DMS153 treated with DMSO at 0.1 percent for 48 hours (cell line): ENCODE data around the gene SAXO1.
"Not testable (repeated sequence)": the region's sequence is repeated elsewhere in the genome, so short reads cannot be mapped to it uniquely, and the experiment has no call there.

Source experiments
- DNase-seq: peaks from one replicate; lab custom pipeline; 2025; ENCODE audit not compliant: unreplicated experiment; lab: John Stamatoyannopoulos, UW

SAXO1 gene

DNA sequence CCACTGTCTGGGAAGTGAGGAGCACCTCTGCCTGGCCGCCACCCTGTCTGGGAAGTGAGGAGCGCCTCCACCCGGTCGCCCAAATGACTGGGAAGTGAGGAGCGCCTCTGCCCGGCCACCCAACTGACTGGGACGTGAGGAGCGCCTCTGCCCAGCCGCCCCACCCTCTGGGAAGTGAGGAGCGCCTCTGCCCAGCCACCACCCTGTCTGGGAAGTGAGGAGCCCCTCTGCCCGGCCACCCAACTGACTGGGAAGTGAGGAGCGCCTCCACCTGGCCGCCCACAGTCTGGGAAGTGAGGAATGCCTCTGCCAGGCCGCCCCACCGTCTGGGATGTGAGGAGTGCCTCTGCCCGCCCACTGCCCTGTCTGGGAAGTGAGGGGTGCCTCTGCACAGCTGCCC lies 32.9 kb downstream of the SAXO1 start:
- no peak for DNase-seq

DNA sequence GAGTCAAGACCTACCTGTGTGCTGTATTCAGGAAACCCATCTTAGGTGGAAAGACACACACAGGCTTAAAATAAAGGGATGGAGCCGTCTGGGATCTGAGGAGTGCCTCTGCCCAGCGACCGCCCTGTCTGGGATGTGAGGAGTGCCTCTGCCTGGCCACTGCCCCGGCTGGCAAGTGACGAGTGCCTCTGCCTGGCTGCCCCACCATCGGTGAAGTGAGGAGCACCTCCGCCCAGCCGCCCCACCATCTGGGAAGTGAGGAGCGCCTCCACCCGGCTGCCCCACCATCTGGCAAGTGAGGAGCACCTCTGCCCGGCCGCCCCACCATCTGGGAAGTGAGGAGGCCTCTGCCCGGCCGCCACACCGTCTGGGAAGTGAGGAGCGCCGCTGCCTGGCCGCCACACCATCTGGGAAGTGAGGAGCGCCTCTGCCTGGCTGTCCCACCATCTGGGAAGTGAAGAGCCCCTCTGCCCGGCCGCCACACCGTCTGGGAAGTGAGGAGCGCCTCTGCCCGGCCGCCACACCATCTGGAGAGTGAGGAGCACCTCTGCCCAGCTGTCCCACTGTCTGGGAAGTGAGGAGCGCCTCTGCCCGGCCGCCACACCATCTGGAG lies 33.7 kb downstream of the SAXO1 start:
- DNase-seq = no peak

DNA sequence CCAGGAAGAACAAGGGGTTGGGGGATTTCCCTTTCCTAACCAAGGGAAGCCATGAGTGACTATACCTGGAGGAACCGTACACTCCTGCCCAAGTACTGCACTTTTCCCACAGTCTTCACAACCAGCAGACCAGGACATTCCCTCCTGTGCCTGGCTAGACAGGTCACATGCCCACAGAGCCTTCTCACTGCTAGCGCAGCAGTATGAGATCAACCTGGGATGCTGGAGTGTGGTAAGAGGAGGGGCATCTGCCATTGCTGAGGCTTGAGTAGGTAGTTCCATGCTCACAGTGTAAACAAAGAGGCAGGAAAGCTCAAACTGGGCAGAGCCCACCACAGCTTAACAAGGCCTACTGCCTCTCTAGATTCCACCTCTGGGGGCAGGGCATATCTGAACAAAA lies 35.9 kb downstream of the SAXO1 start:
- no peak for DNase-seq

DNA sequence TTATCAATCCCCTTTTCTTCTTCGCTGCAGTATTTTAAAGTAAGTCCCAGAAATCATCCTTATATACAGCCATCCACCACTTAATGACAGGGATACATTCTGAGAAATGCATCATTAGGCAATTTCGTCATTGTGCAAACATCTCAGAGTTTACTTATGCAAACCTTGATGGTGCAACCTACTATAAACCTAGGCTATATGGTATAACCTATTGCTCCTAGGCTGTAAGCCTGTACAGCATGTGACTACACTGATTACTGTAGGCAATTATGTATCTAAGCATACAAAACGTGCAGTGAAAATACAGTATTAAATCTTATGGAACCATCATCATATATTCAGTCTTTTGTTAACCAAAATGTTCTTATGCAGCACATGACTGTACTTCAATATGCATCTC lies 36.8 kb downstream of the SAXO1 start:
- no peak for DNase-seq

DNA sequence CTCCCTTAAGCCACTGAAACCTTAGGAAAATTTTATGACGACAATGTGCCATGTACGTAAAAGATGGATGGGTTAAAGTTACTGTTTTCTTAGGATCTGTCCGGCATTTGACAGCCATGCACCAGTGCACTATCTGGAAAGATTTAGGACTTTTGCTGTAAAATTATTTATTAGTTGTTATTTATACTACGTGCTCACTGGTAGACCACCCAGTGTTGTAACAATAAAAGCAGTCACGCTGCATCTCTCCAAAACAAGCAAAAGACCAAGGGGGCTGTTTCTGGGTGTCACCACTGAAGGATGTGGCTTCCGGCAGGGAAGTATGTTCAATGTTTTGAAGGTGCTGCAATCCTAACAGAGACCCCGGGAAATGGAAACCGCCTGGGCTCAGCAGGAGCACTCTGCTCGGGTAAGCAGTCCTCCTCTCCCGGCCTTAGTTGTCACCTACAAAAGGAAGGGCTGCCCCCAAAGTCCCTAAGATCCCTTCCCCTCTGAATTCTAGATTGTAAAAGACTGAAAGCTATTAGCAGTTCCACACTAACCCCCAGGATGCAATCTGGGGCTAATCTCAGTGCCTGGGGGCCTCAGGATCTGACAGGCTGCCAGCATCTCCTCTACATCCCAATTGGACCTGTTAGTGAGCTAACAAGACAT lies 38.6 kb downstream of the SAXO1 start:
- no peak for DNase-seq

DNA sequence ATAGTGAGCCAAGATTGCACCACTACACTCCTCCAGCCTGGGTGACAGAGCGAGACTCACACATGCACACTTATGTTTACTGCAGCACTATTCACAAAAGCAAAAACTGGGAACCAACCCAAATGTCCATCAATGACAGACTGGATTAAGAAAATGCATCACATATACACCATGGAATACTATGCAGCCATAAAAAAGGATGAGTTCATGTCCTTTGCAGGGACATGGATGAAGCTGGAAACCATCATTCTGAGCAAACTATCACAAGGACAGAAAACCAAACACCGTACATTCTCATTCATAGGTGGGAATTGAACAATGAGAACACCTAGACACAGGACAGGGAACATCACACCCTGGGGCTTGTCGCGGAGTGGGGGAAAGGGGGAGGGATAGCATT lies 41.8 kb downstream of the SAXO1 start:
- DNase-seq = not testable (repeated sequence)

DNA sequence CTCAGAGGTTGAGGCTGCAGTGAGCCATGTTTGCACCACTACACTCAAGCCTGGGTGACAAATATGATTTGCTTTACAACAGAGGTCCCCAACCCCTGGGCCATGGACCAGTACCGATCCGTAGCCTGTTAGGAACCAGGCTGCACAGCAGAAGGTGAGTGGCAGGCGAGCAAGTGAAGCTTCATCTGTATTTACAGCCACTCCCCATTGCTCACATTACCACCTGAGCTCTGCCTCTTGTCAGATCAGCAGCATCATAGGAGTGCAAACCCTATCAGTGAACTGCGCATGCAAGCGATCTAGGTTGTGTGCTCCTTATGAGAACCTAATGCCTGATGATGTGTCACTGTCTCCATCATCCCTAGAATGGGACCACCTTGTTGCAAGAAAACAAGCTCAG lies 42.5 kb downstream of the SAXO1 start:
- DNase-seq = no peak

DNA sequence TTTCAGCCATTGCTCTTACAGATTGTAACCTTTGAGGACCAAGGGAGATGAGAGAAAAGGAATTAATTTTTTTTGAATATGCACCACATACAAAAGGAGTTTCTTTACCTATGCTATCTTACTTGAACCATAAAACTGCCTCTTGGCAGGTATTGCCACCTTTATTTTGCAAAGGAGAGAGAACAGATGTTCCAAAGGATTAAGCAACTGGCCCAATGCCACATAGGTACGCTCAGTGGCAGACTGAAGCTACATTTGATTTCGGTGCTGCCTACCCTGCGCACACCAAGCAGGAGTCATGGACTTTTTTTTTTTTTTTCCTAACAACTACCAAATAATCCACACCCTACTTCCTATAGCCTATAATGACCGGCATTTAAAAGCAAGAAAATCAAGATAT lies 43.1 kb downstream of the SAXO1 start:
- DNase-seq = no peak

DNA sequence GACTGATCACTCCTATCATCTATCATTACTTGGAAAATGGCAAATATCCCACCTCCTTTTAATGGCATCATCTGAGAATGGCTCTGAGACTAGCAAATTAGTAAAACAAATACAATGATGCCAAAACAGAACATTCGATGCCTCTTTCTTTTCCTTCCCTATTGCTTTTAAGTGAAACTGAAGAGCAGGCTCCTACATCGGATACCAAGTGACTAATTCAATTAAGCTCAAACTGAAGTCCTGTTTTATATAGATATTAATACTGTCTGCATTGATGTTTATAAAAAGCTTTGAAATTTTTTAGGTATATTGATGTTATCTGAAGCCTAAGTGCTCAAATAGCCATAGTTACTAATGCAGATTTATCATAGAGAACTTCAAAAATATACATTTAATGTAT lies 43.9 kb downstream of the SAXO1 start:
- DNase-seq = no peak

DNA sequence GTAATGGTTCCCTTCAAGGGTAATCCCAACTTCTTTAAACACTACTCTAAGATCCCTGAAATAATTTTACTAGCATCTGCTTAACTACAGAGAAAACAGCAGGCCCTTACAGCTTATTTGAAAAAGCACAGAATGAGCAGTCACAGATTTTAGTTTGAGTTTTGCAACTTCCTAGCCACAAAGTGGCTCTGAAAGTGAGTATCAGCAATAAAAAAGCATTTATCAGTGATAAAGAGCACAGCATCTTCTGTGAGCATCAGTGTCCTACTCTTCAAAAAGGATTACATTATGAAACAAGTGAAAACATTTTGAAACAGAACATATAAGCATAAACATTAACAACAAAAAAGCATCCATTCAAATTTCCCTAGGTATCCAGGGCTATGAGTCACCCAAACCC lies 45.0 kb downstream of the SAXO1 start:
- no peak for DNase-seq

DNA sequence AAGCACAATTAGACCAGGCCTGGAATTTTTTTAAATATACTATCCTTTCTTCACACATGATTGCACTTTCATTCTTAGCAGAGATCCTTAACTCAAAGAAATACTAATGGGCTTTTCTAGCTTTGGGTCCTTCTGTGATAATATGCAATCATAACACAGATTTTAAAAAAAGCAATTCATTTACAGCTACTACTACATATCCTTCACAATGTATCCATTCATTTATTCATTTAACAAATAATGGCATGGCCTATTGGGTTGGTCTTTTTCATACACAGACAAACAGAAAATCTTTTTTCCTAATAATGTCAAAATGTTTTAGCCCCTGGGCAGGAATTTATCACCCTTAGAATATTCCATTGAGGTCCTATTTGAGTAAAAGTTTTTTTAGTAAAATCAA lies 47.0 kb downstream of the SAXO1 start:
- no peak for DNase-seq

DNA sequence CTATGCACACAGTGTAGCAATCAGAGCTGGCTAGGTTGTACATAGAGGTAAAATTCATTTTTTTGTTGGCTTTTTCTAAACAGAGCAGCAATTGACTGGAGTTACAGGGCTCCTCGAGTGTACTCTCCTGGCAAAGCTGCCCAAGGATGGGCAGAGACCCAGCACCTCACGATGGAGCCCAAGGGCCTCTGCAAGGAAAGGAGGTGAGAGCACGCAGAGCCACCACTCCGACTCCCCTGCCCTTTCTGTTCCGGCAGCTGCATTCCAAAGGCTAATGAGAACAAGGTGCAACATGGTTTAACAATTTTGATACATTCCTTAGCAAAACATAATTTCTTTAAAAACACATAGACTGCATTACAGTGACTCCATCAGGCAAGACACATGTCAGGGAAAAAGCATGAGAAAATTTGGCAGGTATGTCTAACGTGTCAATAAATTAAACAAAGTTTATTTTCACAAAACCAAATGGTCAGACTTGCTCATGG lies 47.5 kb downstream of the SAXO1 start:
- no peak for DNase-seq

DNA sequence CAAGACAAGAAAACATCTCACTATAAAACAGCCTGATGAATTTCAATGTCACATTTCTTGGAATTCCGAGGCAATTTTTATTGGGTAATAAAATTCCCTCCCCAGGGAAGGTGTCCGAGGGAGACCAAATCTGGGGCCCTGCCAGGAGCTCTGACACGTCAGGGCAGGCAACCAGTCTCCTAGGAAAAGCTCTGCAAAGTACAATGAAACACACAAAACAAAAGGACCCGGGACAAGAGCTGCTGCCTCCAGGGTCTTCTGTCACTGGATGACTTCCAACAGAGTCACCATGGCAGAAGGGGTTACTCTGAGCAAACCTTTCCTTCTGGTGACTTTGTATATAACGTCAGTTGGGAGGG lies 50.8 kb downstream of the SAXO1 start:
- no peak for DNase-seq

DNA sequence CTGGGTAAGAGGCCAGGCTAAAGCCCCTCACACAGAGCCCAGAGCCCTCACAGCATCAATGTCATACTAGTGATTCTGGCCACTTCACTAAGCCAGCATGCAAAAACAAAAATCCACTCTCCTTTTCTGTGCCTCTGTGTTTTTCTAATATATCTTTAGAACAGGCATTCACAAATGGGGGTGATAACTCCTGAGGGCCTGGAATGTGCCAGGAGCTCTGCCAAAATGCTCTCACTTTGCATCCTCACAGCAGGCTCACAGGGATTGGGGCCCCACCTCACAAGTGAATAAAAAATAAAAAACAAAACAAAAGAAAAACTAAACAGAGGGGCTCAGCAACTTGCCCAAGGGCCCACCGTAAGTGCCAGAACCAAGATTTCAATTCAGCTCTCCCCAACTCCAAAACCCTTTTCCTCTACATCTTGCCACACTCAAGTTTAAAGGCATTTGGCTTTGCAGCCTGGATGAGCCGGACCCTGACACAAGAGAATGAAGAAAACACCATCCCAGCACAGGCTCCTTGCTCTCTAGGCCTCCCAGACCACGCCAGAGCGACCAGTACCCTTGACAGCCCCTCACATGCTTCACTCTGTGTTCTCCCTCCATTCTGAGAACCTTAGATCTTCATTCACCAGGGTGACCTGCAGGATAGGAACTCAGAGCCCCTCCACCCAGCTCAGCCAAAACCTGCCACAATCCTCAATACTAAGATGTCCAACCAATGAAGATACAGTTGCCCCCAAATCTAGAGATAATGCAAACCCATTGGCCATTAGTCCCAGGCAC lies 51.3 kb downstream of the SAXO1 start:
- no peak for DNase-seq

DNA sequence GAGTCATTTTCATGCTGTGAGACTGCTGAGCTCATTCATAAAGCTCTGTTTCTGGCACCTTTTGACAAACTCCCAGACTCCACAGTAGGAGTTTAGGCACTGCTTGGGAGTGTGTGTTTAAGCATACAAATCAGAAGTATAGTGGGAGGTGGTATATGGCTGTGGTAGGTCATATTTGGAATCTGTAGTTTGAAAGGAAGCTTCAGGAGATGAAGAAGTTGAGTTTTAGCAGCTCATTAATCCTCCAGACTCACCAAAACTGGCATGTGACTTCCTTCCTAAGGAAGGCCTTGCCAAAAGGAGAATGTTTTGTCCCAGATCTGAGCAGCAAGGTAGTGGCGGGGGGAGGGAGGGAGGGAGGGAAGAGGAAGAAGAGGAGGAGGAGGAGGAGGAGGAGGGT lies 52.8 kb downstream of the SAXO1 start:
- no peak for DNase-seq

DNA sequence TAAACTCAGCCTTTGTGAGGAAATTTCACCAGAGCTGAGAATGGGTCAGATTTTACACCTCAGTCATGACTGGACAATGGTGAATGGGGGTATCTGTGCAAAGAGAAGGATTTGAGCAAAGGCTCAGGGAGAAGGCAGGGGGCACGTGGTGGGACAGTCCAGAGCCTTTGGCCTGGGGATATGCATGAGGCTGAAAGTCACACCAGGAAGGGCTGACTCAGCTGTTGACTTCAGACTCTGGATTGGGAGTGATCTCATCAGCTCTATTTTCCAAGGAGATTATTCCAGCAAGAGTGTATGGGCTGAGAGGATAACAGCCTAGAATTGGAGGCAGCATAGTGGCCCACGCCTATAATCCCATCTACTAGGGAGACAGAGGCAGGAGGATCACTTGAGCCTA lies 53.6 kb downstream of the SAXO1 start:
- no peak for DNase-seq

DNA sequence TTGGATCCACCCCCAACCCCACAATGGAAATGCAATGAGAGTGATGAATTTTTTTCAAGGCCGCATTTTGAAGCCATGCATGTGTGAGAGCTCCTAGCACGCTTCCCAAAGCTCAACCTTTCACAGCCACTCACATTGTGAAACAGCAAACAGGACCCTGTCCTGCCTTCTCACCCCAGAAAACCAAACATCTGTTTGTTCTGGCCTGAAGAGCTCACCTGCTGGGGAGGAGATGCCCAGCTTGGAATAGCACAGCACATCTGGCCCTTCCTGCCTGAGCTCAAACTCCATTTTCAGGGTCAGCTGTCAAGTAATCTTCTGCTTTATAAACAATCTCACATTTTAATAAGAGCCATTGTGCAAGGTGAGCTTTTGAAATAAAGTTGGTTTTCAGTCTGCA lies 54.8 kb downstream of the SAXO1 start:
- DNase-seq = no peak

DNA sequence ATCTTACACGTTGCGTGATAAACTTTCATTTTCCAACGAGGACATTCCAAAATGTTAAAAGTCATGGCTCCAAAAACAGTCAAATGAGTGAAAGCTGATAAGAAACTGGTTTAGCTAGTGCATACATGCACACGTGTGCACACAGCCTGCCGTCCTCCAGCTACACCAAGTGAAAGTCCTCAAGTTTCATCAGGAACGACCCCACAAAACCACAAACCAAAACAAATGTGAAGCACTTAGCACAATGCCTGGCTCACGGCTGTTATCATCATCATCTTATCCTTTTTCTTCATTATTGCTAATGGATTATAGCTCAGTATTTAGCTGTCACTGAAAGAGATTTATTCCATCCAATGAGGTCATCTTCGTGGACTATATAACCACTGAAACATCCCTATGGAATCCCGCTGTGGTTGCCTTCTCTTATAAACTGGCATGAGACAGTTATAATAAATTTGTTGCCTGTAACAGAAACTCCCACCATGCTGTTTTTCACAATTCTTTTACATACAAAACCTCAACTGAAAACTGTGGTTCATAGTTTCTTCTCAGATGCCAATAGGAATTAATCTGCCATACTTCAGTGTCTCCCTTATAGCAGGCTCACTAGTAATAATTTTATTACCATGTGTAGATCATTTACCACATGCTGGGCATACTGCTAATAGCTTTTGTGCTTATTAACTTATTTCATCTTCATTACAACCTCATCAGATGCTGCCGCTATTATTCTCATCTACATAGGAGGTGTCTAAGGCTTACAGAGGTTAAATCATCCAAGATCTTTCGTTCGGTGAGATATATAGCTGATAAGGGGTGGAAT lies 56.1 kb downstream of the SAXO1 start:
- DNase-seq = no peak

DNA sequence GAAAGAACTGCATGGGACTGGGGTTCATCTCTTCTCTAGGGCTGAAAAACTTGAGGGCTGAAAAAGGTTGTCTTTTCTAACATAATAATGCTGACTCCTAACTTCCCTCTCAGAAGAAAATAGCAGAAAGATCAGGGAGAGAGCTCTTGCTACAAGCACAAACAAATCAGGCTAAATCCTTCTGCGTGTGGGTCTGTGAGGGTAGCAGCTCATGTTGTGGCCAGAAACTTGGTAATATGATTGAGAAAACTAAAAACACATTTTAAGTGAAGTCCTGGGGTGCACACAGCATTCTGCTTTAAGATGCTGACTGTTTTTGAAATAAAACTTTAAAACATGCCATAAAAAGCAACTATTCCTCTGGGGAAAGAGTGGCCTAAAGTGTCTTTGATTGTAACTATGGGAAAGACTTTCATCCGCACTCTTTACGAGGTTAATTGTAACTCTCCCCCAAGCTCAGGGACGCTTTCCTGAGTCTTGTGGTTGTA lies 56.7 kb downstream of the SAXO1 start:
- DNase-seq = no peak

DNA sequence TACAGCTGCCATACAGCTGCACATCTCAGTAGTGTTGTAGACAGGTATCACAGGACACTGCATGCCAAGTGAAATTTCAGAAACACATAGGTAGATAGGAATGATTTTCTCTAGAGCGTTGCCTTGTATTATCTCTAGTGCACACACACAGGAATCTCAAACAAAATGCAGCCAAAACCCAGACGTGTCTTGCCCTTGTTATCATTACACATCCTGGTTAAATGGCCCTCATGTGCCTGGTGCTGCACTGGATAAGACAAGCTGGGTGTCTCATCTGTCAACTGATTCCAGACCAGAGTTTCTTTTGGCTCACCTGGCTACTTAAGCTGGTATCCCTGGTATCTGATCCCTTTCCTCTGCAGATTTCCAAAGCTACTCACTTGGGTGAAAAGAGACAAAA lies 59.7 kb downstream of the SAXO1 start:
- no peak for DNase-seq

DNA sequence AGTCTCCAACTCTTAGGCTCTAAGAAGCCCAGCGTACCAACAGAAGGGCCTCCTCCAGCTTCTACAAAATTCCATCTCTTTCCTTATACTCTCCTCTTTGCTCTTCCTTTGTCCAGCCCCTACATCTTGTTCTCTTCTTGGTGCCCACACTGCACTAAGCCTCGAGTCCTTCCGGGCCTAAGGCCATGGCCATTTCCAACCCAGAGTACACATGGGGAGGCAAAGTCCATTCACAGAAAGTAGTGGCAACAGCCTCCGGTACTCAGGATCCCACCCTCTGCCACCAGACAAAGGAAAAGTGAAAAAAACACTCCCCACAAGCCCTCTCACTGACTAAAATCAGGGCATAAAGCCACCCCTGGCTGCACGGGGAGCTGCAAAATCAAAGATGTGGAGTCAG lies 60.3 kb downstream of the SAXO1 start:
- DNase-seq = no peak
